HCT116 (cell line): Measurements from ENCODE around the gene TOR1AIP2. TPM values are rescaled to one million over a fixed set of nuclear protein-coding genes. Genes with fewer than 3 reads are reported as not detected.

ENCODE experiments used
- ATAC-seq: fragments of 200-7000 bp; cut with Tn5 transposase; 2 replicates; pipeline ENCODE4 v1.9.1; 2020; ENCODE audit warnings: mild to moderate bottlenecking, moderate library complexity
- BruUV-seq: library from RNA; stranded (reverse); fragments of 400-500 nt; replicated peaks from 2 replicates; lab custom pipeline; 2021; lab: Mats Ljungman, UMichigan
- CTCF ChIA-PET: fragments of 300-600 bp; sonication (Branson Sonifier 250); formaldehyde crosslinking; loops from one replicate; lab custom pipeline; 2021; ENCODE audit warnings: antibody characterized with exemption; lab: Charles Lee
- POLR2A ChIA-PET: fragments of 300-600, 350-600 bp; sonication (Branson Sonifier 250); formaldehyde crosslinking; loops from one replicate; lab custom pipeline; 2021; ENCODE audit warnings: antibody characterized with exemption; lab: Charles Lee
- RAD21 ChIA-PET, 2 experiments: fragments of 300-600 bp; sonication (Branson Sonifier 250); formaldehyde crosslinking; loops; one replicate each; lab custom pipeline; 2023; ENCODE audit warnings: low total read pairs in 2 of 2; ENCODE audit not compliant: uncharacterized antibody in 2 of 2, unreplicated experiment in 2 of 2, low non-redundant PET in 1 of 2; lab: Charles Lee
- DNase-seq: peaks from one replicate; pipeline ENCODE4 v3.0.0-alpha.2; 2010; ENCODE audit warnings: low read depth, low spot score
- H2AFZ ChIP-seq: fragments of 200-600 bp; shearing (Covaris generic), sonication (generic); 2 replicates; pipeline ENCODE4 v1.6.1; 2017; ENCODE audit warnings: low read depth, mixed run types, mixed read lengths, antibody characterized with exemption, low read length; ENCODE audit not compliant: poor library complexity, severe bottlenecking
- H3K27ac ChIP-seq: 2 replicates; pipeline ENCODE4 v1.5.1; 2012; ENCODE audit warnings: low read depth, low read length
- H3K27me3 ChIP-seq: fragments of 200-600 bp; sonication (generic); 2 replicates; pipeline ENCODE4 v1.6.1; 2016; ENCODE audit warnings: mixed run types, low read length, mixed read lengths; ENCODE audit not compliant: insufficient read depth
- H3K36me3 ChIP-seq, 2 experiments: fragments of 200-500 bp in 1 of 2; fragments of 200-600 bp in 1 of 2; sonication (Bioruptor generic) in 1 of 2; sonication (generic) in 1 of 2; 2 replicates each; pipeline versions ENCODE4 v1.5.1 to v1.6.1; 2014 to 2016; ENCODE audit warnings: low read length in 2 of 2, inconsistent platforms in 1 of 2, mixed read lengths in 1 of 2, mixed run types in 1 of 2; ENCODE audit not compliant: insufficient read depth in 2 of 2, control insufficient read depth in 1 of 2
- H3K4me1 ChIP-seq, 2 experiments: fragments of 200-600 bp in 1 of 2; sonication (generic) in 1 of 2; 2 replicates each; pipeline versions ENCODE4 v1.5.1 to v1.6.1; 2012 to 2017; ENCODE audit warnings: low read length in 2 of 2, inconsistent platforms in 1 of 2, mild to moderate bottlenecking in 1 of 2, mixed read lengths in 1 of 2, mixed run types in 1 of 2, moderate library complexity in 1 of 2; ENCODE audit not compliant: insufficient read depth in 2 of 2, control insufficient read depth in 1 of 2
- H3K4me2 ChIP-seq: fragments of 200-600 bp; sonication (generic); 2 replicates; pipeline ENCODE4 v1.6.1; 2017; ENCODE audit warnings: mixed run types, low read length, mixed read lengths
- H3K4me3 ChIP-seq, 2 experiments: fragments of 200-600 bp in 1 of 2; sonication (generic) in 1 of 2; replicated peaks in 1 of 2; 2 replicates each; pipeline ENCODE4 v1.5.1; 2011 to 2016; ENCODE audit warnings: low read length in 2 of 2, control low read depth in 1 of 2, low read depth in 1 of 2, mild to moderate bottlenecking in 1 of 2, mixed read lengths in 1 of 2, mixed run types in 1 of 2
- H3K79me2 ChIP-seq: fragments of 200-600 bp; sonication (generic); 2 replicates; pipeline ENCODE4 v1.6.1; 2017; ENCODE audit warnings: mild to moderate bottlenecking, mixed run types, low read length, moderate library complexity, mixed read lengths; ENCODE audit not compliant: insufficient read depth
- H3K9ac ChIP-seq: fragments of 200-600 bp; sonication (generic); 2 replicates; pipeline ENCODE4 v1.6.1; 2016; ENCODE audit warnings: low read length, mixed read lengths
- H3K9me2 ChIP-seq: fragments of 200-600 bp; sonication (generic), shearing (Covaris generic); 2 replicates; pipeline ENCODE4 v1.6.1; 2017; ENCODE audit warnings: mixed run types, mild to moderate bottlenecking, moderate library complexity; ENCODE audit not compliant: insufficient read depth
- H3K9me3 ChIP-seq, 2 experiments: fragments of 200-500 bp in 1 of 2; fragments of 200-600 bp in 1 of 2; sonication (Bioruptor generic) in 1 of 2; sonication (generic) in 1 of 2; 2 replicates each; pipeline ENCODE4 v1.6.1; 2014 to 2017; ENCODE audit warnings: low read length in 2 of 2, mixed read lengths in 2 of 2, inconsistent platforms in 1 of 2, low read depth in 1 of 2, mild to moderate bottlenecking in 1 of 2, mixed run types in 1 of 2, moderate library complexity in 1 of 2; ENCODE audit not compliant: control insufficient read depth in 1 of 2, insufficient read depth in 1 of 2
- H4K20me1 ChIP-seq: fragments of 200-600 bp; sonication (generic), shearing (Covaris generic); 2 replicates; pipeline ENCODE4 v1.6.1; 2017; ENCODE audit warnings: mixed run types, mild to moderate bottlenecking, moderate library complexity; ENCODE audit not compliant: insufficient read depth
- CEBPB ChIP-seq: IDR thresholded peaks from 2 replicates; pipeline ENCODE4 v1.6.1; 2012; ENCODE audit warnings: low read depth
- EZH2 ChIP-seq: fragments of 200-600 bp; sonication (generic); IDR thresholded peaks from 2 replicates; pipeline ENCODE4 v1.6.1; 2017; ENCODE audit warnings: antibody characterized with exemption, mixed run types
- REST ChIP-seq: IDR thresholded peaks from 2 replicates; pipeline ENCODE4 v1.6.1; 2012; ENCODE audit warnings: low read depth
- SRF ChIP-seq: IDR thresholded peaks from 2 replicates; pipeline ENCODE4 v1.6.1; 2012; ENCODE audit warnings: low read depth
- YY1 ChIP-seq: IDR thresholded peaks from 2 replicates; pipeline ENCODE4 v1.6.1; 2011; ENCODE audit warnings: low read length, low read depth, moderate library complexity, mild to moderate bottlenecking; ENCODE audit not compliant: insufficient replicate concordance; ENCODE audit errors: extremely low read depth
- intact Hi-C: fragments of 100-400 bp; cut with micrococcal nuclease; formaldehyde crosslinking; loops from 2 replicates; pipeline ENCODE4 v1.10.0; 2022
- total RNA-seq: library from RNA; stranded (reverse); gene quantifications from one replicate; pipeline ENCODE4 v1.2.1, GENCODE V29; 2021; ENCODE audit not compliant: unreplicated experiment

Gene TOR1AIP2
- total RNA-seq, 1 experiment from 2014 or later = 106 TPM

GRCh38 chr1:179875596-179876299 lies 1.9 kb downstream of the TOR1AIP2 start:
- intact Hi-C loops = no loop called here
- H3K27me3 ChIP-seq = no peaks in the 10 kb centered on the region
- RAD21 ChIA-PET = no interaction called here
- peak; percentile 17; the same call in 1 of the 2 replicates for TF ChIP-seq SRF
- TF ChIP-seq REST = no peak
- no peak for TF ChIP-seq EZH2
- TF ChIP-seq, all 23 proteins: peak for 1
- ATAC-seq (no peak), DNase-seq (no peak)
- H3K79me2 ChIP-seq = peaks cover 69% of the 10 kb centered on the region
- peak overlapping the region; percentile 64 to 85; a peak in 2 of 4 replicates for H3K4me3 ChIP-seq
- H4K20me1 ChIP-seq = peaks cover 31% of the 10 kb centered on the region; the same call in 1 of the 2 replicates
- peak overlapping the region; percentile 87 for H3K4me2 ChIP-seq
- no peaks in the 10 kb centered on the region for H3K9me3 ChIP-seq
- peaks cover 21 to 29% of the 10 kb centered on the region in 2 experiments for H3K36me3 ChIP-seq
- ChIA-PET CTCF (interaction anchor here (0.8 to 1.4 kb wide), 3 partner anchors 8 to 293 kb away, joined by 3 to 4 read pairs (median 4); no protein-coding TSS in a partner anchor), POLR2A (no interaction called here)
- H2AFZ ChIP-seq = no peak overlapping the region
- no peak overlapping the region for H3K27ac ChIP-seq
- no peaks in the 10 kb centered on the region for H3K9me2 ChIP-seq
- H3K4me1 ChIP-seq = peaks cover 10 to 23% of the 10 kb centered on the region in 2 experiments
- BruUV-seq = no TSS peak
- no peak overlapping the region; the same call in 1 of the 2 replicates for H3K9ac ChIP-seq

GRCh38 chr1:179873438-179873851 lies 4.2 kb downstream of the TOR1AIP2 start:
- POLR2A ChIA-PET = no interaction called here
- CTCF ChIA-PET = no interaction called here
- Histone ChIP-seq H3K9me2 (no peaks in the 10 kb centered on the region), H4K20me1 (peaks cover 34% of the 10 kb centered on the region; the same call in 1 of the 2 replicates), H3K4me2 (no peak overlapping the region), H3K4me3 (no peak overlapping the region), H3K27me3 (no peaks in the 10 kb centered on the region), H2AFZ (no peak overlapping the region), H3K36me3 (peaks cover 25 to 29% of the 10 kb centered on the region in 2 experiments), H3K4me1 (peaks cover 10 to 22% of the 10 kb centered on the region in 2 experiments), H3K27ac (no peak overlapping the region)
- intact Hi-C loops = no loop called here
- RAD21 ChIA-PET = no interaction called here
- BruUV-seq = no TSS peak
- TF ChIP-seq YY1 = no peak
- no peak for TF ChIP-seq CEBPB
- TF ChIP-seq, all 23 proteins: peak for 0
- DNase-seq (no peak), ATAC-seq (no peak)
- H3K9ac ChIP-seq = no peak overlapping the region
- no peaks in the 10 kb centered on the region for H3K9me3 ChIP-seq
- peaks cover 92% of the 10 kb centered on the region for H3K79me2 ChIP-seq
